H1 (cell line): Measurements from ENCODE around the gene GRB7. TPM values are rescaled to one million over a fixed set of nuclear protein-coding genes. Genes with fewer than 3 reads are reported as not detected.

Experiments used
- BCL11A ChIP-seq, 2 experiments: IDR thresholded peaks; one replicate each; pipeline ENCODE4 v1.6.1; 2011; ENCODE audit warnings: low read depth in 2 of 2, low read length in 2 of 2, mild to moderate bottlenecking in 2 of 2
- polyA plus RNA-seq, 7 experiments: library from polyadenylated mRNA; depleted of rRNA in 3 of 7; stranded (reverse) in 5 of 7; unstranded in 2 of 7; fragments of >200 nt in 5 of 7; fragments of 200-250 nt in 2 of 7; gene quantifications; 1 replicate in 5 of 7; 2 replicates in 1 of 7; 4 replicates in 1 of 7; pipeline versions ENCODE4 v1.2.1 to v1.2.3, GENCODE V29; 2011 to 2013; ENCODE audit warnings: missing spikeins in 2 of 7, mixed read lengths in 2 of 7
- total RNA-seq: library from RNA; stranded (reverse); fragmentation: NEBNext Ultra II Directional; extraction: Animal tissue kit (Norgen Biotek cat#: 25700); gene quantifications from 2 replicates; pipeline ENCODE4 v1.2.1, GENCODE V29; 2021
- TF ChIP-seq, protein P1 (sequence below): IDR thresholded peaks from 2 replicates; pipeline ENCODE4 v1.6.1; 2012; ENCODE audit warnings: low read length, inconsistent platforms

The GRB7 gene
- total and polyA plus RNA-seq, 2 of the 8 experiments (the other 6 are each of a cell fraction or from before 2014, with no cell fraction given) = 32.2 to 41.5 TPM

DNA sequence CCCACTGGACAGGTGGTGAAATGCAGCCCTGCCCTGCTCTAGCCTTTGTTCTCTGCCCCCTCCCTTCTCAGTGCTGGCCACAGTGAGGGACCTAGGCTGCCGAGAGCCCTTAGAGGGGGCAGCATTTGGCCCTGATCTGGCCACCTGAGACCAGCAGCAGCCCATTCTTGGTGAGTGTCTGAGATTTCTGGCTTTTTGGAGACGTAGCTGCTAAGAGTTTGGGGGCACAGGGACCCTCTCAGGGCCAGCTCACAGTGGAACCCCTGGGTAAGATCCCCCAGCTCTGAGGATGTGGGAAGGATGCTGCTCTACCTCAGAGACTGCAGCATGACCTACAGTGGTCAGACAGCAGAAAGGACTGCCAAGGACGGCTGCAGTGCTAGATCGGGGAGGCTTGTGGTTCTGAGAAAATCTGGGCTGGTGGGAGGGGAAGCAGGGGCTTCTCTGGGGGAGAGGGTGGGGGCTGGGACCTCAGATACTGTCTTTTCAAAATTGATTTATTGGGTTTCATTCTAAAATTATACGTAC is 13.3 kb downstream of the GRB7 start (continued):
- TF ChIP-seq, protein P1, sequence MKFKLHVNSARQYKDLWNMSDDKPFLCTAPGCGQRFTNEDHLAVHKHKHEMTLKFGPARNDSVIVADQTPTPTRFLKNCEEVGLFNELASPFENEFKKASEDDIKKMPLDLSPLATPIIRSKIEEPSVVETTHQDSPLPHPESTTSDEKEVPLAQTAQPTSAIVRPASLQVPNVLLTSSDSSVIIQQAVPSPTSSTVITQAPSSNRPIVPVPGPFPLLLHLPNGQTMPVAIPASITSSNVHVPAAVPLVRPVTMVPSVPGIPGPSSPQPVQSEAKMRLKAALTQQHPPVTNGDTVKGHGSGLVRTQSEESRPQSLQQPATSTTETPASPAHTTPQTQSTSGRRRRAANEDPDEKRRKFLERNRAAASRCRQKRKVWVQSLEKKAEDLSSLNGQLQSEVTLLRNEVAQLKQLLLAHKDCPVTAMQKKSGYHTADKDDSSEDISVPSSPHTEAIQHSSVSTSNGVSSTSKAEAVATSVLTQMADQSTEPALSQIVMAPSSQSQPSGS = no peak
- TF ChIP-seq BCL11A (IDR thresholded peaks at IDR 0.05; ENCODE audit: low read depth in 2 of 2, low read length in 2 of 2) = no peak
